Effector CD8-positive, alpha-beta T cell (primary cell): Measurements from ENCODE around the gene PCNX1.
A peak's percentile ranks its signal among the peaks of the same experiment; 100 is the strongest.
"Not testable (repeated sequence)": the region's sequence is repeated elsewhere in the genome, so short reads cannot be mapped to it uniquely, and the experiment has no call there.

Experiments used
- DNase-seq: peaks from one replicate; lab custom pipeline; 2025; lab: John Stamatoyannopoulos, UW
- total RNA-seq, 4 experiments: gene quantifications; one replicate each; lab custom pipeline; 2026; lab: John Stamatoyannopoulos, UW

Gene PCNX1
- 219 to 463 (median 316) reads per million in 4 experiments for total RNA-seq

- DNase-seq: peak; percentile 83
Observed at GRCh38 chr14:70907176-70907995, at the start of gene PCNX1. Gene PCNX1, plus strand, starts transcription at chr14:70907459. Its CDS starts 392 bp downstream, at chr14:70907851.

GRCh38 chr14:70857496-70857890, 49.8 kb upstream of the PCNX1 start:
- no peak for DNase-seq

GRCh38 chr14:70858641-70859040, 48.6 kb upstream of the PCNX1 start:
- no peak for DNase-seq

- DNase-seq: not testable (repeated sequence)
Observed at GRCh38 chr14:70866992-70867391, 40.3 kb upstream of the PCNX1 start.

- DNase-seq: no peak
Observed at GRCh38 chr14:70871001-70871400, 36.3 kb upstream of the PCNX1 start.

GRCh38 chr14:70871863-70872677, 35.2 kb upstream of the PCNX1 start:
- no peak for DNase-seq

- no peak for DNase-seq
Observed at GRCh38 chr14:70872678-70873020, 34.6 kb upstream of the PCNX1 start.

GRCh38 chr14:70873627-70874026, 33.6 kb upstream of the PCNX1 start:
- no peak for DNase-seq

GRCh38 chr14:70875811-70876460, 31.3 kb upstream of the PCNX1 start:
- not testable (repeated sequence) for DNase-seq

GRCh38 chr14:70879448-70879847, 27.8 kb upstream of the PCNX1 start:
- no peak for DNase-seq

GRCh38 chr14:70880888-70881287, 26.4 kb upstream of the PCNX1 start:
- not testable (repeated sequence) for DNase-seq

GRCh38 chr14:70881549-70882177, 25.6 kb upstream of the PCNX1 start:
- DNase-seq: no peak

- no peak for DNase-seq
Observed at GRCh38 chr14:70882776-70883492, 24.3 kb upstream of the PCNX1 start.

GRCh38 chr14:70884595-70885342, 22.5 kb upstream of the PCNX1 start:
- no peak for DNase-seq

- DNase-seq: no peak
Observed at GRCh38 chr14:70885343-70886022, 21.8 kb upstream of the PCNX1 start.

GRCh38 chr14:70886421-70887206, 20.6 kb upstream of the PCNX1 start:
- DNase-seq: no peak

GRCh38 chr14:70887207-70887681, 20.0 kb upstream of the PCNX1 start:
- no peak for DNase-seq

GRCh38 chr14:70887737-70888499, 19.3 kb upstream of the PCNX1 start:
- DNase-seq: no peak
